ENCODE measurements around the gene MAN1C1. TPM values are rescaled to one million over a fixed set of nuclear protein-coding genes. Genes with fewer than 3 reads are reported as not detected.

Gene MAN1C1
- total RNA-seq, 1 experiment from 2014 or later = 16.8 TPM

DNA sequence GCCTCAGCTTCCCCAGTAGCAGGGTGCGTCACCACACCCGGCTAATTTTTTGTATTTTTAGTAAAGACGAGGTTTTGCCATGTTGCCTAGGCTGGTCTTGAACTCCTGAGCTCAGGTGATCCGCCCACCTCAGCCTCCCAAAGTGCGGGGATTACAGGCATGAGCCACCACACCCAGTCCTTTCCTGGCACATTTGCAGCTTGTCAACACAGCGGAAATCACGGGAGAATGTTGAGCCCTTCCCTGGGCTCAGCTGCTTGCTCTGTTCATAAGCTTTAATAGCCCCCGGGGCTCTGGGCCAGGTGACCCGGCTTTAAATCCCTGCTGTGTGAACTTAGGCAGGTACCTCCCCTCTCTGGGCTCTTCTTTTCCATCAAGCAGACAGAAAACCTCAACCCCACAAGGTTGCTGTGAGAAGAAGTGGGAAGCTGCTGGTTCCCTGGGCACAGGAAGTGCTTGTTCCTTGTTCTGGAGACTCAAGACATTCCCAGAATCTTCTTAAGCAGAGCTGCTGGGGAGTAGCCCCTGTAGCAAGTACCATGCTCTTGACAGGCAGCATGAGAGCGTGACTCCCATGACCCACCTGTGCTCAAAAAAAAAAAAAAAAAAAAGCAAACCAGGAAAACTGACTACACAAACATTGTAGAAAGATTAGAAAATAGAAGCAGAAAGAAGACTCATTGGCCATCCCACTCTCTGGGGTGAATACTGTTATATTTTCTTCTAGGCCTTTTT lies 168.9 kb downstream of the MAN1C1 start:
- CTCF ChIA-PET = interaction anchor here (0.6 to 1.6 kb wide), 5 partner anchors 11 to 167 kb away, joined by 3 to 5 read pairs (median 3); no protein-coding TSS in a partner anchor
- ATAC-seq (no peak), DNase-seq (ENCODE audit: low spot score) (no peak)
- TF ChIP-seq, protein P1, sequence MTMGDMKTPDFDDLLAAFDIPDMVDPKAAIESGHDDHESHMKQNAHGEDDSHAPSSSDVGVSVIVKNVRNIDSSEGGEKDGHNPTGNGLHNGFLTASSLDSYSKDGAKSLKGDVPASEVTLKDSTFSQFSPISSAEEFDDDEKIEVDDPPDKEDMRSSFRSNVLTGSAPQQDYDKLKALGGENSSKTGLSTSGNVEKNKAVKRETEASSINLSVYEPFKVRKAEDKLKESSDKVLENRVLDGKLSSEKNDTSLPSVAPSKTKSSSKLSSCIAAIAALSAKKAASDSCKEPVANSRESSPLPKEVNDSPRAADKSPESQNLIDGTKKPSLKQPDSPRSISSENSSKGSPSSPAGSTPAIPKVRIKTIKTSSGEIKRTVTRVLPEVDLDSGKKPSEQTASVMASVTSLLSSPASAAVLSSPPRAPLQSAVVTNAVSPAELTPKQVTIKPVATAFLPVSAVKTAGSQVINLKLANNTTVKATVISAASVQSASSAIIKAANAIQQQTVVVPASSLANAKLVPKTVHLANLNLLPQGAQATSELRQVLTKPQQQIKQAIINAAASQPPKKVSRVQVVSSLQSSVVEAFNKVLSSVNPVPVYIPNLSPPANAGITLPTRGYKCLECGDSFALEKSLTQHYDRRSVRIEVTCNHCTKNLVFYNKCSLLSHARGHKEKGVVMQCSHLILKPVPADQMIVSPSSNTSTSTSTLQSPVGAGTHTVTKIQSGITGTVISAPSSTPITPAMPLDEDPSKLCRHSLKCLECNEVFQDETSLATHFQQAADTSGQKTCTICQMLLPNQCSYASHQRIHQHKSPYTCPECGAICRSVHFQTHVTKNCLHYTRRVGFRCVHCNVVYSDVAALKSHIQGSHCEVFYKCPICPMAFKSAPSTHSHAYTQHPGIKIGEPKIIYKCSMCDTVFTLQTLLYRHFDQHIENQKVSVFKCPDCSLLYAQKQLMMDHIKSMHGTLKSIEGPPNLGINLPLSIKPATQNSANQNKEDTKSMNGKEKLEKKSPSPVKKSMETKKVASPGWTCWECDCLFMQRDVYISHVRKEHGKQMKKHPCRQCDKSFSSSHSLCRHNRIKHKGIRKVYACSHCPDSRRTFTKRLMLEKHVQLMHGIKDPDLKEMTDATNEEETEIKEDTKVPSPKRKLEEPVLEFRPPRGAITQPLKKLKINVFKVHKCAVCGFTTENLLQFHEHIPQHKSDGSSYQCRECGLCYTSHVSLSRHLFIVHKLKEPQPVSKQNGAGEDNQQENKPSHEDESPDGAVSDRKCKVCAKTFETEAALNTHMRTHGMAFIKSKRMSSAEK (CRISPR knock-in tag; IDR thresholded peaks at IDR 0.05; ENCODE audit: borderline replicate concordance) = no peak
- TF ChIP-seq, protein P2, sequence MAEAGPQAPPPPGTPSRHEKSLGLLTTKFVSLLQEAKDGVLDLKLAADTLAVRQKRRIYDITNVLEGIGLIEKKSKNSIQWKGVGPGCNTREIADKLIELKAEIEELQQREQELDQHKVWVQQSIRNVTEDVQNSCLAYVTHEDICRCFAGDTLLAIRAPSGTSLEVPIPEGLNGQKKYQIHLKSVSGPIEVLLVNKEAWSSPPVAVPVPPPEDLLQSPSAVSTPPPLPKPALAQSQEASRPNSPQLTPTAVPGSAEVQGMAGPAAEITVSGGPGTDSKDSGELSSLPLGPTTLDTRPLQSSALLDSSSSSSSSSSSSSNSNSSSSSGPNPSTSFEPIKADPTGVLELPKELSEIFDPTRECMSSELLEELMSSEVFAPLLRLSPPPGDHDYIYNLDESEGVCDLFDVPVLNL (CRISPR knock-in tag; IDR thresholded peaks at IDR 0.05; ENCODE audit: borderline replicate concordance, low read depth) = no peak
- no peak overlapping the region for H3K27ac Mint-ChIP-seq
- H3K4me1 Mint-ChIP-seq = peaks cover 34% of the 10 kb centered on the region
- H3K9me3 Mint-ChIP-seq = no peaks in the 10 kb centered on the region
- H3K36me3 Mint-ChIP-seq = no peaks in the 10 kb centered on the region
- no peak overlapping the region for H3K4me3 Mint-ChIP-seq
- no peaks in the 10 kb centered on the region; the same call in 1 of the 2 replicates for H3K27me3 Mint-ChIP-seq (ENCODE audit: low read depth)
- POLR2A ChIA-PET = no interaction called here

DNA sequence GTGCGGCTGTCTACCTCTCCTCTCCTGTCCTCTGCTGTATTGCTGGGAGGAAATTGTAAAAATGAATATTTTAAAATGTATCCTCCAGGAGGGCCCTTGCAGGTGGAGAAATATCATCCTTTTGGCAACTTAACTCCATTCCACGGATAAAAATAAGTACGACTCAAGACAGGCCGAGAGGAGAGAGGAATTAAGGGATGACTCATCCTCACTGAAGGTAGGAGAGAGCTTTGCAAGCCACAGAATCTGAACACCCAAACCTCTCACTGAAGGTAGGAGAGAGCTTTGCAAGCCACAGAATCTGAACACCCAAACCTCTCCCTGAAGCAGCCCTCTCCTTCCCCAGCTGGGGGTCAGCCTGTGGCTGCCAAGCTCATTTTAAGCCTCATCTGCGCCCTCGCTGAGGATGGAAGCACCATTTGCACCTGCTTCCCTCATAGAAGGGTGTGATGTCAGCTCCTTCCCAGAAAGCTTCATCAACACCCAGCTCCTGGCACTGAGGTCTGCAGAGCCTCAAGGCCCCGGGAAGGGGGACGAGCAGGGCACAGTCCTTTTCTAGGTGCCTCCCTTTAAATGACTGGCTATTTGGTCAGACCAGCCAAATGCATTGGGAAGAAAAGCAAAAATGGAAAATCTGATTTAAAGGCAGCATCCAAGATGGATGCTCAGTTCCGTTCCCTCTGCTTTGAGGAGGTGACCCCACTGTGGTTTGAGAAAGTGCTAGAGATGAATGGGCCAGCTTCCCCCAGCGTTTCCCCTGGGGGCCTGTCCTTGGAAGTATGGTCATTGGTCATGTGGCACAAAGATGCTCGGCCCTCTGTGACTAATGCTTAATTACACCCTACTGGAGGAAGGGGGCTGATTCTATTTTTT lies 170.5 kb downstream of the MAN1C1 start:
- ATAC-seq (no peak), DNase-seq (ENCODE audit: low spot score) (no peak)
- ChIA-PET CTCF (interaction anchor here (1.0 to 3.4 kb wide), 5 partner anchors 11 to 214 kb away, joined by 4 to 17 read pairs (median 7); no protein-coding TSS in a partner anchor), POLR2A (interaction anchor here (1.5 kb wide), 1 partner anchor 62 kb away, joined by 3 read pairs; no protein-coding TSS in a partner anchor)
- TF ChIP-seq, protein P3, sequence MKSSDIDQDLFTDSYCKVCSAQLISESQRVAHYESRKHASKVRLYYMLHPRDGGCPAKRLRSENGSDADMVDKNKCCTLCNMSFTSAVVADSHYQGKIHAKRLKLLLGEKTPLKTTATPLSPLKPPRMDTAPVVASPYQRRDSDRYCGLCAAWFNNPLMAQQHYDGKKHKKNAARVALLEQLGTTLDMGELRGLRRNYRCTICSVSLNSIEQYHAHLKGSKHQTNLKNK (CRISPR knock-in tag; IDR thresholded peaks at IDR 0.05) = no peak
- no peak for TF ChIP-seq GTF2I (CRISPR knock-in tag; conservative IDR thresholded peaks at IDR 0.05)
- TF ChIP-seq JAZF1 (CRISPR knock-in tag; IDR thresholded peaks at IDR 0.05) = no peak
- TF ChIP-seq, protein P4, sequence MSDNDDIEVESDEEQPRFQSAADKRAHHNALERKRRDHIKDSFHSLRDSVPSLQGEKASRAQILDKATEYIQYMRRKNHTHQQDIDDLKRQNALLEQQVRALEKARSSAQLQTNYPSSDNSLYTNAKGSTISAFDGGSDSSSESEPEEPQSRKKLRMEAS (CRISPR knock-in tag; IDR thresholded peaks at IDR 0.05) = no peak
- TF ChIP-seq ZNF232 (CRISPR knock-in tag; IDR thresholded peaks at IDR 0.05) = no peak
- Mint-ChIP-seq H3K4me3 (no peak overlapping the region), H3K27ac (no peak overlapping the region), H3K4me1 (peaks cover 19% of the 10 kb centered on the region), H3K9me3 (no peaks in the 10 kb centered on the region), H3K27me3 (ENCODE audit: low read depth) (no peaks in the 10 kb centered on the region; the same call in 1 of the 2 replicates), H3K36me3 (no peaks in the 10 kb centered on the region)

DNA sequence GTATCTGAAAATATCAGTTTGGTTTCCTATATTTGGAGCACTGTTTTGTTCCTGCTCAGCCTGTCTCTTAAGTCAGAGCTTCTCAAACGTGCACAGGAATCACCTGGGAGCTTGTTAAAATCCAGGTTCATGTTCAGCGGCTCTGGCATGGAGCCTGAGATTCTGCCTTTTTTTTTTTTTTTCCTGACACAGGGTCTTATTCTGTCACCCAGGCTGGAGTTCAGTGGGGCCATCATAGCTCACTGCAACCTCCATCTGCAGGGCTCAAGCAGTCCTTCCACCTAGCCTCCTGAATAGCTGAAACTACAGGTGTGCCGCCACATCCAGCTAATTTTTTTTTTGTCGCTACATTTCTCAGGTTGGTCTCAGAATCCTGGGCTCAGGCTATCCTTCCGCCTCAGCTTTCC lies 171.2 kb downstream of the MAN1C1 start:
- ChIA-PET CTCF (interaction anchor here (0.7 to 3.4 kb wide), 6 partner anchors 10 to 215 kb away, joined by 3 to 17 read pairs (median 6); no protein-coding TSS in a partner anchor), POLR2A (interaction anchor here (1.5 kb wide), 1 partner anchor 63 kb away, joined by 3 read pairs; no protein-coding TSS in a partner anchor)
- DNase-seq (ENCODE audit: low spot score) (no peak), ATAC-seq (no peak)
- Mint-ChIP-seq H3K27me3 (ENCODE audit: low read depth) (no peaks in the 10 kb centered on the region; the same call in 1 of the 2 replicates), H3K27ac (no peak overlapping the region), H3K4me3 (no peak overlapping the region), H3K9me3 (no peaks in the 10 kb centered on the region), H3K4me1 (peaks cover 15% of the 10 kb centered on the region), H3K36me3 (no peaks in the 10 kb centered on the region)
- TF ChIP-seq, protein P5, sequence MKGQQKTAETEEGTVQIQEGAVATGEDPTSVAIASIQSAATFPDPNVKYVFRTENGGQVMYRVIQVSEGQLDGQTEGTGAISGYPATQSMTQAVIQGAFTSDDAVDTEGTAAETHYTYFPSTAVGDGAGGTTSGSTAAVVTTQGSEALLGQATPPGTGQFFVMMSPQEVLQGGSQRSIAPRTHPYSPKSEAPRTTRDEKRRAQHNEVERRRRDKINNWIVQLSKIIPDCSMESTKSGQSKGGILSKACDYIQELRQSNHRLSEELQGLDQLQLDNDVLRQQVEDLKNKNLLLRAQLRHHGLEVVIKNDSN (CRISPR knock-in tag; IDR thresholded peaks at IDR 0.05) = no peak
- TF ChIP-seq ZNF317 (CRISPR knock-in tag; IDR thresholded peaks at IDR 0.05; ENCODE audit: borderline replicate concordance, low read depth) = no peak
- TF ChIP-seq, protein P6, sequence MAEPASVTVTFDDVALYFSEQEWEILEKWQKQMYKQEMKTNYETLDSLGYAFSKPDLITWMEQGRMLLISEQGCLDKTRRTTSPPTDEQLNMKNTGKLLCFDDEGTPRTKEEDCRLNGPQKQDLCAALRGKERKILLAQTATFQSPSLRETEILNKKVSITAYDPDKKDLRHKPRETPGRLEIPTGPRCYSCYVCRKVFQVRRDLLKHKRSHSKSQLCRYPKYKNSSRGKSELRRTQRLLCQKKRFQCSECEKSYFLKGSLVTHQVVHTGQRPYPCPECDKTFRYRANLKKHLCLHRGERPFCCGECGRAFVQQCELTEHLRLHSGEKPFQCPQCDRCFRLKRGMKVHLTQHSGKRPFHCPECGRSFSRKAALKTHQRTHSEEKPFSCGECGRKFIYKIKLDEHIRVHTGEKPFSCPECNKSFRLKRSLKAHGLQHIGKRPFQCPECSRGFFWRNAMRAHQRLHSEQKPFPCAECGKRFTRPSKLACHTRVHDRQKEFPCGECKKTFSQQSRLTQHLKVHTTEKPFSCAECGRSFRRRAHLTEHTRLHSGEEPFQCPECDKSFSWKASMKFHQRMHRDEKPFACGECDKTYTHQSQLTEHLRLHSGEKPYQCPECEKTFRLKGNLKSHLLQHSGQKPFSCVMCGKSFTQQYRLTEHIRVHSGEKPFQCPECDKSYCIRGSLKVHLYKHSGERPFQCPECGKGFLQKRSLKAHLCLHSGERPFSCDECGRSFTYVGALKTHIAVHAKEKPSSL (CRISPR knock-in tag; conservative IDR thresholded peaks at IDR 0.05) = no peak
- TF ChIP-seq TCF7 (CRISPR knock-in tag; IDR thresholded peaks at IDR 0.05; ENCODE audit: low read depth) = no peak
- TF ChIP-seq SMAD4 (CRISPR knock-in tag; IDR thresholded peaks at IDR 0.05) = no peak
- no peak for TF ChIP-seq GRHL2 (CRISPR knock-in tag; IDR thresholded peaks at IDR 0.05; ENCODE audit: insufficient replicate concordance, severe bottlenecking)
- TF ChIP-seq, protein P7, sequence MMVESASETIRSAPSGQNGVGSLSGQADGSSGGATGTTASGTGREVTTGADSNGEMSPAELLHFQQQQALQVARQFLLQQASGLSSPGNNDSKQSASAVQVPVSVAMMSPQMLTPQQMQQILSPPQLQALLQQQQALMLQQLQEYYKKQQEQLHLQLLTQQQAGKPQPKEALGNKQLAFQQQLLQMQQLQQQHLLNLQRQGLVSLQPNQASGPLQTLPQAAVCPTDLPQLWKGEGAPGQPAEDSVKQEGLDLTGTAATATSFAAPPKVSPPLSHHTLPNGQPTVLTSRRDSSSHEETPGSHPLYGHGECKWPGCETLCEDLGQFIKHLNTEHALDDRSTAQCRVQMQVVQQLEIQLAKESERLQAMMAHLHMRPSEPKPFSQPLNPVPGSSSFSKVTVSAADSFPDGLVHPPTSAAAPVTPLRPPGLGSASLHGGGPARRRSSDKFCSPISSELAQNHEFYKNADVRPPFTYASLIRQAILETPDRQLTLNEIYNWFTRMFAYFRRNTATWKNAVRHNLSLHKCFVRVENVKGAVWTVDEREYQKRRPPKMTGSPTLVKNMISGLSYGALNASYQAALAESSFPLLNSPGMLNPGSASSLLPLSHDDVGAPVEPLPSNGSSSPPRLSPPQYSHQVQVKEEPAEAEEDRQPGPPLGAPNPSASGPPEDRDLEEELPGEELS (CRISPR knock-in tag; IDR thresholded peaks at IDR 0.05) = no peak
- TF ChIP-seq CBFB (CRISPR knock-in tag; IDR thresholded peaks at IDR 0.05; ENCODE audit: low read depth) = no peak
- TF ChIP-seq ZNF416 (CRISPR knock-in tag; IDR thresholded peaks at IDR 0.05) = no peak

All from WTC11 (cell line).